Stomach (tissue), 4 donors: ENCODE measurements around the gene EEF2K.

Experiments used
- CTCF ChIP-seq, 7 experiments: fragments of 450-650 bp in 4 of 7; fragments of 200-600 bp in 3 of 7; sonication (generic) in 3 of 7; IDR thresholded peaks; one replicate each; pipeline ENCODE4 v1.5.1; 2016 to 2019; ENCODE audit warnings: antibody characterized with exemption in 7 of 7, control low read depth in 2 of 7, mild to moderate bottlenecking in 1 of 7
- POLR2AphosphoS5 ChIP-seq, 3 donors: sonication (generic); formaldehyde crosslinking; IDR thresholded peaks; one replicate each; pipeline ENCODE4 v1.6.1; 2016; ENCODE audit warnings: antibody characterized with exemption in 3 of 3

DNA sequence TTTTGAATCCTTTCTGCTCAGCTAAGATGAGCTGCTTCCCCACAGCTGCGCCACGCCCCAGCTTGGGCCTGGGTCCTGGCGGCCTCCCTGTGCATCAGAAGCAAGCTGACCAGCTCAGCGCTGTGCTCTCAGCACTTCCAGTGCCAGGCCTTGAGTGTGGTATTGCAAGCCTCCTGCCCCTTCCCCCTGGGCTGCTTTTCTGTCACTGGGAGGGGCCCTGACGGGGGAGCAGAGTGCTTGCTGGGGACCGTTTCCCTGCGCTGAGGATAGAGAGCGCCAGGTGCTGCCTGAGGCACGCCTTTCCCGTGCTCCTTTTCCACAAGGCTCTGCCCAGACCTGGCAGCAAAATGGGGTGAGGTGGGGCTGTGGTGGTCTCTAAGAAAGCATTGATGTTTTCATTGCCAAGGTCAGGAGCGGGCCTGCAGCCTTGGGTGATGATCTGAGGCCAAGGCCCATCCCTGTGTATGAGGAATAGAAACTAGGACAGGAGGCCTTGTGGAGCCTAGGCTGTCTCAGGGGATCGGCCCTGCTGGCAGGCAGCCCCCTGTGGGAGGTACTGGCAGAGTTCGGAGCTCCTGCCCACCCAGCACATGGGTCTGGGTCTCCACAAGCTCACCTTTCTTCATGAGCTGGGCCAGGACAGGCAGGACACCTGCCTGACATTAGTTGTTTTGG, 120.8 kb downstream of the EEF2K start:
- no peak for TF ChIP-seq CTCF (IDR thresholded peaks at IDR 0.05)
- TF ChIP-seq POLR2AphosphoS5 (IDR thresholded peaks at IDR 0.05): no peak
